Cardiac fibroblast (primary cell): ENCODE results near the gene FAM200A.
"Not testable (repeated sequence)": the region's sequence is repeated elsewhere in the genome, so short reads cannot be mapped to it uniquely, and the experiment has no call there.

Experiments
- DNase-seq, 2 donors: peaks; one replicate each; pipeline versions ENCODE4 v3.0.0 to v3.0.0-alpha.2; 2010; ENCODE audit warnings: low read depth in 2 of 2
- H3K4me3 ChIP-seq, 2 donors: replicated peaks in 1 of 2; 1 replicate in 1 of 2; 2 replicates in 1 of 2; pipeline ENCODE4 v1.5.1; 2011; ENCODE audit warnings: low read depth in 2 of 2, low read length in 2 of 2, mild to moderate bottlenecking in 2 of 2, moderate library complexity in 1 of 2
- TF ChIP-seq, protein P1 (sequence below): IDR thresholded peaks from one replicate; pipeline ENCODE4 v1.5.1; 2011; ENCODE audit warnings: low read depth, mild to moderate bottlenecking, low read length, inconsistent platforms

FAM200A gene

DNA sequence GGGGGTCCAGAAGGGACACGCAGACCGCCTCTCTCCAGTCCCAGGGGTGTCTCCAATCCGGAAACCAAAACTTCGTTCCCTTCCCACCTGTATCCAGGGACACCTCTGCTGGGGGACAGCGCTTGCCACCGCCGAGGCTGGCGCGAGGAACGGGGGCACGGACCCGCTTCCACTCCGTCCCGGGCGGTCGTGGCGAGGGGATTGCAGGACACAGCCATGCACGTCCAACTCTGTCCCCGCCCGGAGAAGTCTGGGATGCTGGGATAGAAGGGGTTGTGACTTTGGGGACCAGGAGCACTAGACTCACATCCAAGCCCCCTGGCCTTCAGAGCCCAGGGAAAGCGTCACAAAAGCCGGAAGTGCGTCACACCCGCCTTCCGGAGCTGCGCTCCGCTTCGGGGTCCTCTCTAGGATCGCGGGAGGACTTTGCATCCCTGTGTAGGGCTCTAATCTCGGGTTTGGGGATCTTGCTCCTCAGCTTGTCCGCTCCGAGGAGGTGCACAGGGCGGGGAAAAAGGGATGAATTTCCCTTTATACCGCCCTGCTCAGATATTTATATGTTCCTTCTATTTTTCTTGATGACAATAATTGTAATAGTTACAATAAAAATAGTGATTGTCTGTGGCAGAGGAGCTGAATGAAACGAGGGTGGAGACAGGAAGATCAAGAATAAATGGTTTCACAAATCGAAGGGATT lies at the start of gene FAM200A:
Gene FAM200A (minus strand): TSS at position 348 of the 697 bp plus-strand sequence. CDS start 3,707 bp downstream, outside the sequence.
- peak; percentile 94 to 95 for DNase-seq
- TF ChIP-seq, protein P1, sequence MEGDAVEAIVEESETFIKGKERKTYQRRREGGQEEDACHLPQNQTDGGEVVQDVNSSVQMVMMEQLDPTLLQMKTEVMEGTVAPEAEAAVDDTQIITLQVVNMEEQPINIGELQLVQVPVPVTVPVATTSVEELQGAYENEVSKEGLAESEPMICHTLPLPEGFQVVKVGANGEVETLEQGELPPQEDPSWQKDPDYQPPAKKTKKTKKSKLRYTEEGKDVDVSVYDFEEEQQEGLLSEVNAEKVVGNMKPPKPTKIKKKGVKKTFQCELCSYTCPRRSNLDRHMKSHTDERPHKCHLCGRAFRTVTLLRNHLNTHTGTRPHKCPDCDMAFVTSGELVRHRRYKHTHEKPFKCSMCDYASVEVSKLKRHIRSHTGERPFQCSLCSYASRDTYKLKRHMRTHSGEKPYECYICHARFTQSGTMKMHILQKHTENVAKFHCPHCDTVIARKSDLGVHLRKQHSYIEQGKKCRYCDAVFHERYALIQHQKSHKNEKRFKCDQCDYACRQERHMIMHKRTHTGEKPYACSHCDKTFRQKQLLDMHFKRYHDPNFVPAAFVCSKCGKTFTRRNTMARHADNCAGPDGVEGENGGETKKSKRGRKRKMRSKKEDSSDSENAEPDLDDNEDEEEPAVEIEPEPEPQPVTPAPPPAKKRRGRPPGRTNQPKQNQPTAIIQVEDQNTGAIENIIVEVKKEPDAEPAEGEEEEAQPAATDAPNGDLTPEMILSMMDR: no peak
- peak within 1 kb of the TSS; percentile 99 for H3K4me3 ChIP-seq

- TF ChIP-seq, protein P1: no peak
- H3K4me3 ChIP-seq: no peak overlapping the region
- DNase-seq: no peak
These were observed 47.9 kb upstream of the FAM200A start for GRCh38 chr7:99599836-99600235.

DNA sequence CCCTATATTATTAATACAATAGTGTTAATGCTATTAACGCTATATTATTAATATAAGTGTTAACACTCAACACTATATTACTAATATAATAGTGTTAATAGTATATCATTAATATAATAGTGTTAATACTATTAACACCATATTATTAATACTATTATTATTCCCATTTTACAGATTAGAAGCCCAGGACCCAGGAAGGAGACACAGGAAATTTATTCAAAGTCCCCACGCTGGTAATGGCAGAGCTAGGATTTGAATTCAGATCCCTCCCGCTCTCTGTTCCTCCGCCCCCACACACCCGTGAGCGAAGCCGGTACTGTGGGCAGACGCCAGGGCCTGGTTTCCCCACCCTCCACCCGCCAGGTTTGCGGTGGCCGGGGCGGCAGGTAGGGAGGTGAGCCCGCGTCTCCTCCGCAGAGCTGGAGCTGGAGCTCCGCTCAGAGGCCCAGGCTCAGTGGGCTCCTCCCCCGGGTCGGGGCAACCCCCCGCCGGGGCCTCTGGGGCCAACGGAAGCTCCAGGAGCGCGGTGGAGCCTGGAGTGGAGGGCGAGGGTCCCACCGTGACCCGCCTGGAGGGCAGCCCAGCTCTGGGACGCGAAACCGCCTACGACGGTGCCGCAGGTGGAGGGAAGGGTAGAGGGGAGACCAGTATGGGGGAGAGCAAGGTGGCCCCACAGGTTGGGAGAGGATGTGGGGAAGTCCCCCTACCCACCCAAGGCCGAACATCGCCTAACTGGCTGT lies 46.0 kb upstream of the FAM200A start, which contains the start of gene TMEM225B:
Gene TMEM225B (plus strand): TSS at position 506 of the 740 bp plus-strand sequence. CDS start 6,122 bp downstream, outside the sequence.
- TF ChIP-seq, protein P1: no peak
- no peak for DNase-seq
- no peak within 1 kb of the TSS for H3K4me3 ChIP-seq

GRCh38 chr7:99596408-99596955 lies 44.6 kb upstream of the FAM200A start:
- no peak for DNase-seq
- TF ChIP-seq, protein P1: no peak
- H3K4me3 ChIP-seq: no peak overlapping the region

GRCh38 chr7:99594948-99595745 lies 43.2 kb upstream of the FAM200A start:
- TF ChIP-seq, protein P1: no peak
- no peak overlapping the region for H3K4me3 ChIP-seq
- no peak for DNase-seq

DNA sequence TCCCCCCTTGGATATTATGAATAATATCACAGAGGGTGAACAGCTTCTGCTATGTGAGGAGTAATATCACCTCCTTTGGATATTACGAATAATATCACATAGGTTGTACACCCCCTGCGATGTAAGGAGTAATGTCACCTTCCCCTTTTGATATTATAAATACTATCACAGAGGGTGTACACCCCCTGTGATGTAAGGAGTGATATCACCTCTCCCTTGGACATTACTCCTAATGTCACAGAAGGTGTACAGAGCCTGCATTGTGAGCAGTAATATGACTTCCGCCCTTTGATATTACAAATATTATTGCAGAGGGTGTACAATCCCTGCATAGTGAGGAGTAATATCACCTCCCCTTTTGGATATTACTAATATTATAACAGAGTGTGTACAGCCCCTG lies 37.0 kb upstream of the FAM200A start:
- no peak for DNase-seq
- TF ChIP-seq, protein P1: no peak
- no peak overlapping the region for H3K4me3 ChIP-seq

- DNase-seq: not testable (repeated sequence)
- peak overlapping the region; percentile 53 to 58 for H3K4me3 ChIP-seq
These were observed 28.9 kb upstream of the FAM200A start for GRCh38 chr7:99580778-99581332.
